ENCODE results near the gene ARHGEF1.
"Not testable (repeated sequence)": the region's sequence is repeated elsewhere in the genome, so short reads cannot be mapped to it uniquely, and the experiment has no call there.

ARHGEF1 gene

DNA sequence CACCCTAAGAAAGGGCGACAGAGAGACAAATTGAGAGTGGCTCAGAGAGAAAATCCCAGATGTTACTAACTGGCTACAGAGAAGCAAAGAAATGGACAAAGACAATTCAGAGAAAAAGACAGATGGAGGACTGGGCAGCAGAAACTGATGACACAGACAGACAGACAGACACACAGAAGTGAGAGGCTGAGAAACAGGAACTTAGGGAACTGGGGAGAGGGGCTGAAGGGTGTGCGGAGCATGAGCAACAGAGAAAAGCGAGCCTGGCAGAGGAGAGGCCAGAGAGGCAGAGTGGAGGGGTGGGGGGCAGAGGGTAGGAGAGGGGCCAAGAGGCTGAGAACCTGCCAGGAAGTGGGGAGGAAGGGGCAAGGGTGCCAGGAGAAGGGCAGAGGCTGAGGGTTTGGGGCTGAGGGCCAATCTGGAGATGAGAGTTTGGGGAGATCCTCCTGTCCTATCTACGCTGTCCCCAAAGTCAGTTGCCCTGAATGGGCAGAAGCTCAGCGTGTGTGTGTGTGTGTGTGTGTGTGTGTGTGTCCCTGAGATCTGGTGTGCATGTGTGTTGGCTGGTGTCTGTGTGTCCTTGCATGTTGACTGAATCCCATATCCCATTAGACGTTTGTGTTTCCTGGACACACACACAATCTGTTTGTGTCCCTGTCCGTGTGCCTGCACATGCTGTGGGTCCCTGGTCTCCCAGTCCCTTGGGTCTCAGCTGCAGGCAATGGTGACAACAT lies 50.9 kb downstream of the ARHGEF1 start:
- no peak for DNase-seq

DNA sequence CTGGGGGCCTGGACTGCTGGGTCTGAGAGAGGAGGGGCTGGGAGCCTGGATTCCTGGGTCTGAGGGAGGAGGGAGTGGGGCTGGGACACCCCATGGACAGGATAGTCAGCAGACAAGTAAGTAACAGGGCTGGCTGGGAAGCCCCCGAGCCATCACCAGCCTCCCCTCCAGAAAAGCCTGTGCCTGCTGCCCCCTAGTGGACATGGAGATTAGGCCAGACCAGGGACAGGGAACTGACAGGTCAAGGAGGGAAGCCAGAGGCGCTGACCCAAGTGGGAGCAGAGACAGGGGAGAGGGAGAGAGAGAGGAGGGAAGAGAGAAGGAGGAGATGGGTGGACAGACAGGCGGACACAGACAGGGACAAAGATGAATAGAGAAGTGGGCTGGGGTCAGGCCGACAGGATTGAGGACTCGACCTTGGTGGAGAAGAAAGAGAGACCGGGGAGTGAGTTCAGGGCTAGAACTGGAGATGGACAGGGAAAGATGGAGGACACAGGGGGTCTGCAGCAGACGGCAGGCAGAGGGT lies 51.9 kb downstream of the ARHGEF1 start:
- peak; percentile 71 for DNase-seq

GRCh38 chr19:41935760-41936415 lies 52.9 kb downstream of the ARHGEF1 start:
- no peak for DNase-seq

- DNase-seq = no peak
Measured at GRCh38 chr19:41936416-41936850, 53.4 kb downstream of the ARHGEF1 start.

DNA sequence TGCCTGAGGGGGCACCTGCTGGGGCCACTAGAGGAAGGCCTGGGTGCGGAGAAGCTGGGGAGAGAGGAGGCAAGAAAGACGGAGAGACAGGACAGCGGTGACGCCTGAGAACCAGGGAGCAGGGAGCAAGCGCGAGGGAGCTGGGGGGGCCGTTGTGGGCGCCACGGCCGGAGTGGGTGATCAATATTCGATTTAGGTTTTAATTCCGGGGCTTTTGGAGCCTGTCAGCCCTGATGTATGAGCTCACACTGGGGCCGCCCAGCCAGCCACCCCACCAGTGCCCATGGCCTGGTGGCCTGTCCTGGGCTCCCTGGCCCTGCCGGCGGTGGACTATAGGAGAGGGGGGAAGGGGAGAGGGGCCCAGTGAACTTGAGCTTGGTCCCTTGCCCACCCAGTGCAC lies 54.0 kb downstream of the ARHGEF1 start:
- no peak for DNase-seq

GRCh38 chr19:41937525-41938468 lies 54.8 kb downstream of the ARHGEF1 start:
- DNase-seq = no peak

GRCh38 chr19:41939209-41939608 lies 56.2 kb downstream of the ARHGEF1 start:
- DNase-seq = not testable (repeated sequence)

DNA sequence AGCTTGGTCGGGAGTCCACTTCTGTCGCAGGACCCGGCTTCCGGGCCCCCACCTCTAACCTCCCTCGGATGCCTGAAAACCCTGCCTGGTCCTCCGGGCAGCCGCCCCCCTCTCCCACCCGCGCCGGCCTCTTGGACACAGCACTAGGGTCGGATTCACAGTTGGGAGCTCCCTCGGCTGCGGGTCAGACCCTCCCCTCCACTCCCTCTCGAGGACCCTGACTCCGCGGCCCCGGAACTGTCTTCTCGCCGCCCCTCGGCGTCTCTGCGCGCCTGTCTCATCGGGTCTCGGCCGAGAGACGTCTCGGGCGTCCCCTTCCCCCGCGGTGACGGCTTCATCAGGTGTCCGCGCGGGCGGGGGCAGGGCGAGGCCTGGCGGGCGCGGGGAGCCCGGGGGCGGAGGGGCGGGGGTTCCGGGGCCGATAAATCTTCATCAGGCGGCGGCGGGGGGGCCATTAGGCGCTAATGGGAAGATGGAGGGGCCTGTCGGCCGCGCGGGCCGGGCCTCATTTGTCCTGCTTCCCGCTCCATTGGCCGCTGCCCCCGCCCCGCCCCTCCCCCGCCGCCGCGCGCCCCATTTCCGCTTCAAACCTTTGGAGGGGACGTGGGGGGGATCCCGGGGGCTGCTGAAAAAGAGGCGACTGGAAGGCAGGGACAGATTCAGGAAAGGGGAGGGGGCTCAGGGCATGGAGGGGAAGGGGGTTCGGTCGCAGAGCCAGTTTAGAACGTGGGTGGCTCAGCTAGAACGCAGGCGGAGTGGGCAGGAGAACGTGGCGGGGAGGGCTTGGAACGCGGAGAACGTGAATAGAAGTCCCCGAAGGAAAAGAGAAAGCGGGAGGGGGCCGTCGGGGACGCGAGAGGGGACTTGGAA lies 57.1 kb downstream of the ARHGEF1 start:
- peak; percentile 54 for DNase-seq

DNA sequence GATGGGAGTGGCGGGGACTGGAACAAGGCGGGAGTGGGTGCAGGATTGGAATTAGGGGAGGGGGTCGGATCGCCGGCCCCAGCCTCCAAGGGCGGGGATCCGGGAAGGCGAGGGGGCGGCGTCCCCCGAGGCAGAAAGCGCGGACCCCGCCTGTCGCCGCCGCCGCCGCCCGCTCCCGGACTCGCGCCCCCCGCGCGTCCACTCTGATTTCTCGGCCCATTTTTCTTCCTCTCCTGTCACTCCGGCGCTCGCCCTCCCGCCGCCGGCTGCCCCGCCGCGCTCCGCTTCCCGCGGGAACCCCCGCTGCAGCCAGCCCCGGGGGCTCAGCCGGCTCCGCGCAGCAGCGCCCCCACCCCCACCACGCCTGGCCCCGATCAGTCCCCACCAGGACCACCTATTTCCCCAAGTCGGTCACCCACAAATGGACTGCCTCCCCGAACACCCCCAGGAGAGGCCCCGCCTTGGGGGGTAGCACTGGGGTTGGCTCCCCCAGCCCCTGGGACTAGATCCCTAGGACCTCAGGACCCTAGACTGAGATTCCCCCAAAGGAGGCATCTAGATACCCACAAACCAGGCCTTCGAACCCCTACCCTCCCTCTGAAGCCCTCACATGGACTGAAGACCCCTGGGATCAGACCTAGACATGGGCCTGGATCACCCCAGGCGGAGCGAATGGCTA lies 57.9 kb downstream of the ARHGEF1 start:
- DNase-seq = no peak

DNA sequence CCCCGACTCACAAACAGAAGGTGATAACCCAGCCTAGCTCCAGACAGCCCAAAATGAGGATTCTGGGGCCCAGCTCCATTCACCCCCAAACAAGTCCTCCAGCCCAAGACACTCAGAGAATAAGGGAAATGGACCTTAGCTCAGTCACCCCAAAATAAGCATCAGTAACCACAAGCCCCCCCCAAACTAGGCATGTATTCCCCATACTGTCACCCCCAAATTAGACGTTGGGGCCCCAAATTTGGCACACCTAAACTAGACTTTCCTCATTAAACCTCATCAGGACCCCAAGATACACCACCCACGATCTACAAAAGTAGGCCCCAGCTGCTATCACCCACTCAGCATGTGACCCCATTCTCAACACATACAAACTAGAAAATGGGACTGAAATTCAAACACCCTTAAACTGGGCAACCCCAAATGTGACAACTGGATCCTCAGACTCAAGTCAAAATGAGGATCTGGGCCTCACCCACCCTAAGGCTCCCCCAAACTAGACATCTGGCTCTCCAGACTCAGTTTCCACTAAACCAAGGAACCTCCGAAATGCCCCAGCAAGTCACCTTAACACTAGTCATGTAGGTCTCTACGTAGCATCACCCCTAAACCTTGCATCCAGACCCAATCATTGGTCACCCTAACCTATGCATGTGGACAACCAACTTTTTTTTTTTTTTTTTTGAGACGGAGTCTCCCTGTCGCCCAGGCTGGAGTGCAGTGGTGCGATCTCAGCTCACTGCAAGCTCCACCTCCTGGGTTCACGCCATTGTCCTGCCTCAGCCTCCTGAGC lies 58.6 kb downstream of the ARHGEF1 start:
- DNase-seq = no peak

- DNase-seq = no peak
Measured at GRCh38 chr19:41944336-41944735, 61.4 kb downstream of the ARHGEF1 start.

- DNase-seq = no peak
Measured at GRCh38 chr19:41945135-41945766, 62.3 kb downstream of the ARHGEF1 start.

- DNase-seq = no peak
Measured at GRCh38 chr19:41947091-41947490, 64.1 kb downstream of the ARHGEF1 start.

GRCh38 chr19:41951686-41952172 lies 68.7 kb downstream of the ARHGEF1 start:
- DNase-seq = peak; percentile 56

GRCh38 chr19:41955521-41955920 lies 72.5 kb downstream of the ARHGEF1 start:
- DNase-seq = no peak

DNA sequence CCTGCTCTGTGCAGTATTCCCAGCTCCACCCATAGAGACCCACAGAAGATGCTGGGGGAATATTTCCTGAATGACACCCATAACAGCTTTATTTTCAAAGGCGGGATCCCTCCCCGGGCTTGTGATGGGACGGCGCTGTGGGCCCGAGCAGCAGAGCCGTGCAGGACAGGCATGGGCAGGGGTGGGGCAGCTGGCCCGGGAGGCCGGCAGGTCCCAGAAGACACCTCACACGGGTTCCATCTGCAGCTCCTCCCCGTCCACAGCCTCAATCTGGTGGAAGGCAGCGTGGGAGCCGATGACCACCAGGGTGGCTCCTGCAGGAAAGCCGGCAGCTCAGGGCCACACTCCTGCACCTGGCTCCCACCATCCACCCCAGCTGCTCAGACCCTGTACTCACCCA lies 73.6 kb downstream of the ARHGEF1 start:
- DNase-seq = no peak

Measured in COR-L47 (cell line).